Measurements from ENCODE around the gene IMPA2. TPM values are rescaled to one million over a fixed set of nuclear protein-coding genes. Genes with fewer than 3 reads are reported as not detected.

IMPA2 gene
- total RNA-seq, 1 experiment from 2014 or later = 37.6 TPM

- intact Hi-C loops (cut with micrococcal nuclease; ENCODE audit: unreplicated experiment) (no loop called here), in situ Hi-C loops (cut with HindIII; ENCODE audit: low pct_unique_long_range_greater_than_20kb, low sequenced_read_pairs) (no loop called here)
- no peak for TF ChIP-seq POLR2AphosphoS5 (IDR thresholded peaks at IDR 0.05; ENCODE audit: low read depth, low read length)
- TF ChIP-seq, protein P1, sequence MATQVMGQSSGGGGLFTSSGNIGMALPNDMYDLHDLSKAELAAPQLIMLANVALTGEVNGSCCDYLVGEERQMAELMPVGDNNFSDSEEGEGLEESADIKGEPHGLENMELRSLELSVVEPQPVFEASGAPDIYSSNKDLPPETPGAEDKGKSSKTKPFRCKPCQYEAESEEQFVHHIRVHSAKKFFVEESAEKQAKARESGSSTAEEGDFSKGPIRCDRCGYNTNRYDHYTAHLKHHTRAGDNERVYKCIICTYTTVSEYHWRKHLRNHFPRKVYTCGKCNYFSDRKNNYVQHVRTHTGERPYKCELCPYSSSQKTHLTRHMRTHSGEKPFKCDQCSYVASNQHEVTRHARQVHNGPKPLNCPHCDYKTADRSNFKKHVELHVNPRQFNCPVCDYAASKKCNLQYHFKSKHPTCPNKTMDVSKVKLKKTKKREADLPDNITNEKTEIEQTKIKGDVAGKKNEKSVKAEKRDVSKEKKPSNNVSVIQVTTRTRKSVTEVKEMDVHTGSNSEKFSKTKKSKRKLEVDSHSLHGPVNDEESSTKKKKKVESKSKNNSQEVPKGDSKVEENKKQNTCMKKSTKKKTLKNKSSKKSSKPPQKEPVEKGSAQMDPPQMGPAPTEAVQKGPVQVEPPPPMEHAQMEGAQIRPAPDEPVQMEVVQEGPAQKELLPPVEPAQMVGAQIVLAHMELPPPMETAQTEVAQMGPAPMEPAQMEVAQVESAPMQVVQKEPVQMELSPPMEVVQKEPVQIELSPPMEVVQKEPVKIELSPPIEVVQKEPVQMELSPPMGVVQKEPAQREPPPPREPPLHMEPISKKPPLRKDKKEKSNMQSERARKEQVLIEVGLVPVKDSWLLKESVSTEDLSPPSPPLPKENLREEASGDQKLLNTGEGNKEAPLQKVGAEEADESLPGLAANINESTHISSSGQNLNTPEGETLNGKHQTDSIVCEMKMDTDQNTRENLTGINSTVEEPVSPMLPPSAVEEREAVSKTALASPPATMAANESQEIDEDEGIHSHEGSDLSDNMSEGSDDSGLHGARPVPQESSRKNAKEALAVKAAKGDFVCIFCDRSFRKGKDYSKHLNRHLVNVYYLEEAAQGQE (IDR thresholded peaks at IDR 0.05; ENCODE audit: insufficient read depth in 1 of 2, low read depth in 2 of 2, low read length in 1 of 2) = no peak
- TF ChIP-seq, protein P2, sequence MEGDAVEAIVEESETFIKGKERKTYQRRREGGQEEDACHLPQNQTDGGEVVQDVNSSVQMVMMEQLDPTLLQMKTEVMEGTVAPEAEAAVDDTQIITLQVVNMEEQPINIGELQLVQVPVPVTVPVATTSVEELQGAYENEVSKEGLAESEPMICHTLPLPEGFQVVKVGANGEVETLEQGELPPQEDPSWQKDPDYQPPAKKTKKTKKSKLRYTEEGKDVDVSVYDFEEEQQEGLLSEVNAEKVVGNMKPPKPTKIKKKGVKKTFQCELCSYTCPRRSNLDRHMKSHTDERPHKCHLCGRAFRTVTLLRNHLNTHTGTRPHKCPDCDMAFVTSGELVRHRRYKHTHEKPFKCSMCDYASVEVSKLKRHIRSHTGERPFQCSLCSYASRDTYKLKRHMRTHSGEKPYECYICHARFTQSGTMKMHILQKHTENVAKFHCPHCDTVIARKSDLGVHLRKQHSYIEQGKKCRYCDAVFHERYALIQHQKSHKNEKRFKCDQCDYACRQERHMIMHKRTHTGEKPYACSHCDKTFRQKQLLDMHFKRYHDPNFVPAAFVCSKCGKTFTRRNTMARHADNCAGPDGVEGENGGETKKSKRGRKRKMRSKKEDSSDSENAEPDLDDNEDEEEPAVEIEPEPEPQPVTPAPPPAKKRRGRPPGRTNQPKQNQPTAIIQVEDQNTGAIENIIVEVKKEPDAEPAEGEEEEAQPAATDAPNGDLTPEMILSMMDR (IDR thresholded peaks at IDR 0.05) = no peak
- no peak for TF ChIP-seq SIN3A (IDR thresholded peaks at IDR 0.05; ENCODE audit: borderline replicate concordance, insufficient read depth, low read depth, low read length)
- no peak for TF ChIP-seq TCF7L2 (IDR thresholded peaks at IDR 0.05; ENCODE audit: low read depth, low read length)
These were observed 46.2 kb downstream of the IMPA2 start for GRCh38 chr18:12027480-12027879.

GRCh38 chr18:12028040-12028628, 46.8 kb downstream of the IMPA2 start:
- H3K27ac ChIP-seq (ENCODE audit: low read length) = no peak overlapping the region
- no peak for ATAC-seq
- no peaks in the 10 kb centered on the region for H3K27me3 ChIP-seq (ENCODE audit: control insufficient read depth, insufficient read depth, low read length)
- TF ChIP-seq, protein P1 (IDR thresholded peaks at IDR 0.05; ENCODE audit: insufficient read depth in 1 of 2, low read depth in 2 of 2, low read length in 1 of 2) = no peak
- TF ChIP-seq POLR2AphosphoS5 (IDR thresholded peaks at IDR 0.05; ENCODE audit: low read depth, low read length) (no peak), SIN3A (IDR thresholded peaks at IDR 0.05; ENCODE audit: borderline replicate concordance, insufficient read depth, low read depth, low read length) (no peak), TCF7L2 (IDR thresholded peaks at IDR 0.05; ENCODE audit: low read depth, low read length) (no peak)
- TF ChIP-seq, protein P2 (IDR thresholded peaks at IDR 0.05) = no peak
- in situ Hi-C loops (cut with HindIII; ENCODE audit: low pct_unique_long_range_greater_than_20kb, low sequenced_read_pairs) (no loop called here), intact Hi-C loops (cut with micrococcal nuclease; ENCODE audit: unreplicated experiment) (no loop called here)
- ChIA-PET POLR2A (no interaction called here), CTCF (no interaction called here)
- no peaks in the 10 kb centered on the region for H3K9me3 ChIP-seq (ENCODE audit: control insufficient read depth, insufficient read depth, low read depth, low read length)
- DNase-seq (ENCODE audit: low read depth, low spot score) = no peak
- no peak overlapping the region for H3K4me3 ChIP-seq (ENCODE audit: low read depth in 2 of 2, low read length in 2 of 2)
- H3K36me3 ChIP-seq (ENCODE audit: control insufficient read depth, insufficient read depth, low read length) = no peaks in the 10 kb centered on the region
- no TSS peak for BruUV-seq (replicated peaks)
- H3K4me1 ChIP-seq (ENCODE audit: control insufficient read depth, insufficient read depth, low read length) = no peaks in the 10 kb centered on the region

More at GRCh38 chr18:12027480-12027879, 46.2 kb downstream of the IMPA2 start:
- DNase-seq (ENCODE audit: low read depth, low spot score) (no peak), ATAC-seq (no peak)
- no peaks in the 10 kb centered on the region for H3K4me1 ChIP-seq (ENCODE audit: control insufficient read depth, insufficient read depth, low read length)
- no peak overlapping the region for H3K4me3 ChIP-seq (ENCODE audit: low read depth in 2 of 2, low read length in 2 of 2)
- no peaks in the 10 kb centered on the region for H3K27me3 ChIP-seq (ENCODE audit: control insufficient read depth, insufficient read depth, low read length)
- no peaks in the 10 kb centered on the region for H3K9me3 ChIP-seq (ENCODE audit: control insufficient read depth, insufficient read depth, low read depth, low read length)
- POLR2A ChIA-PET = no interaction called here
- BruUV-seq (replicated peaks) = no TSS peak
- no peak overlapping the region for H3K27ac ChIP-seq (ENCODE audit: low read length)
- CTCF ChIA-PET = no interaction called here
- H3K36me3 ChIP-seq (ENCODE audit: control insufficient read depth, insufficient read depth, low read length) = no peaks in the 10 kb centered on the region
